ENCODE measurements around the gene TOX2. TPM values are rescaled to one million over a fixed set of nuclear protein-coding genes. Genes with fewer than 3 reads are reported as not detected.

The TOX2 gene
- total and polyA plus RNA-seq, 5 donors from 2014 or later: 2.0 to 9.2 (median 3.4) TPM

DNA sequence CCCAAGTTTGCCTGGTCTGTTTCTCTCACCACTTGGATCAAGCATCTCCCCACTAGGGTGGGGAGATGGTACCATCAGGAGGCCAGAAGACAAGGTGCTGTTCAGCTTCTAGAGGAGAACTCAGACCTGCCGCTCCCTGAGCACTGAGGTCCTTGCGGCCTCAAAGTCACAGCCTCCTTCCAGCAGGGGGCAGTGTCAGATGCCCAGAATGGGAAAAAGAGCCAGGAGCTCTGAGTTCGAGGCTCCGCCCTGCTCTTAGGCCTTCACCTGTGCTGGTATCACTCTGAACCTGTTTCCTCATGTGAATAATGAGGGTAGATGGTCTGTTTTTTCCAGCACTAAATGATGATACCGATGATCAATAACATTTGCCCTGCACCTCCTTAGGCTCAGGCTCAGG, 68.7 kb downstream of the TOX2 start:
- Histone ChIP-seq H3K4me3 (ENCODE audit: low read depth, low read length) (no peak overlapping the region), H3K4me1 (ENCODE audit: control insufficient read depth, insufficient read depth, low read length, poor library complexity, severe bottlenecking) (no peaks in the 10 kb centered on the region), H3K27me3 (ENCODE audit: control insufficient read depth, insufficient read depth, low read length) (no peaks in the 10 kb centered on the region), H3K36me3 (ENCODE audit: control insufficient read depth, insufficient read depth, low read length) (no peaks in the 10 kb centered on the region), H3K9me3 (ENCODE audit: control insufficient read depth in 2 of 2, low read length in 2 of 2) (no peaks in the 10 kb centered on the region), H3K27ac (ENCODE audit: insufficient read depth, low read length, poor library complexity, severe bottlenecking) (no peak overlapping the region)
- H3K9me3 Mint-ChIP-seq: peaks cover 0 to 1% (median 0%) of the 10 kb centered on the region in 7 donors
- H3K36me3 Mint-ChIP-seq: no peaks in the 10 kb centered on the region
- H3K4me3 Mint-ChIP-seq: no peak overlapping the region
- H3K27ac Mint-ChIP-seq: no peak overlapping the region
- H3K27me3 Mint-ChIP-seq: no peaks in the 10 kb centered on the region
- H3K4me1 Mint-ChIP-seq: peaks cover 5 to 23% (median 10%) of the 10 kb centered on the region in 4 donors
- ATAC-seq (ENCODE audit: low read depth in 2 of 2) (no peak), DNase-seq (peak in 1 of 3 donors; percentile 33)

DNA sequence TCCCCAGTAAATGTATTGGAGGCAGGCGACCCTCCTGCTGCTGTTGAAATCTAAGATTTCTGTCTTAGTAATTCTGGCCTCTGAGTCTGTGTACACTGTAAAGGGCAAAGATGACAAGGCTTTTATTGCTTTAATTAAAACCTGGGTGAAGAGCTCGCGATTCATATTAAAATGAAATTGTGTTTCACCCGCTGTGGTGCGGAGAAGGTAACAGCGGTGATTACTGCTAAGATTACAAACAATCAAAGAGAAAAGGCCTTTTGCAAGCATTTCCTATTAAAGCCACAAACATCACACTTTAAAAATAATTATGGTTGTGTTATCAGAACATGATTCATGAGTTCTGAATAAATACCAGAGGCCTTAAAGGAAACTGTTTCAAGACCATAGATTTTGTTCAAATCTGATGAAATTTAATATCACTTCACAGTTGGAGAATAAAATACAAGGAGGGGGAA, 69.3 kb downstream of the TOX2 start:
- ATAC-seq (ENCODE audit: low read depth in 2 of 2) (no peak), DNase-seq (no peak)
- Histone ChIP-seq H3K27ac (ENCODE audit: insufficient read depth, low read length, poor library complexity, severe bottlenecking) (no peak overlapping the region), H3K36me3 (ENCODE audit: control insufficient read depth, insufficient read depth, low read length) (no peaks in the 10 kb centered on the region), H3K27me3 (ENCODE audit: control insufficient read depth, insufficient read depth, low read length) (no peaks in the 10 kb centered on the region), H3K4me3 (ENCODE audit: low read depth, low read length) (no peak overlapping the region), H3K9me3 (ENCODE audit: control insufficient read depth in 2 of 2, low read length in 2 of 2) (no peaks in the 10 kb centered on the region), H3K4me1 (ENCODE audit: control insufficient read depth, insufficient read depth, low read length, poor library complexity, severe bottlenecking) (no peaks in the 10 kb centered on the region)
- Mint-ChIP-seq H3K27me3 (no peaks in the 10 kb centered on the region), H3K9me3 (peaks cover 0 to 1% (median 0%) of the 10 kb centered on the region in 7 donors), H3K27ac (peak overlapping the region in 1 of 3 donors; percentile 17), H3K36me3 (no peaks in the 10 kb centered on the region), H3K4me3 (no peak overlapping the region), H3K4me1 (peaks cover 4 to 26% (median 13%) of the 10 kb centered on the region in 4 donors)

DNA sequence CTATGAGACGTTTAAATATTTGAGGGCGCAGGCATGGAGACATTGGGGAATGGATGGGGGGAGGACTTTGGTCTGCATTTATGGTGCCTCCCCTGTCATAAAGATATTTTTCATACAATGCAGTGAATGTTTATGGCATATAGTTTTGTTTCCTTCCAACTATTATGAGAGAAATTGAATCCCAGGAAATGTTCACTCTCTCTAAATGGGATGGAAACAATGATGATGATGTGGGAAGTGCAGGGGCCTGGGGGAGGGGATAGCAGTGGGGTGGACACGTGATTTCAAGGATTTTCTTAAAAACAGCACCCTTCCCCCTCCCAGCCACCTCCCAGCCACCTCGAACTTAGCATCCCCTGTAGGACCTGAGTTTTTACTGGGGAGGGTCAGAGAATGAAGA, 69.9 kb downstream of the TOX2 start:
- no peaks in the 10 kb centered on the region for H3K27me3 ChIP-seq (ENCODE audit: control insufficient read depth, insufficient read depth, low read length)
- no peak for ATAC-seq (ENCODE audit: low read depth in 2 of 2)
- no peak overlapping the region for H3K27ac Mint-ChIP-seq
- no peaks in the 10 kb centered on the region for H3K27me3 Mint-ChIP-seq
- H3K4me3 ChIP-seq (ENCODE audit: low read depth, low read length): no peak overlapping the region
- peaks cover 0 to 1% (median 0%) of the 10 kb centered on the region in 7 donors for H3K9me3 Mint-ChIP-seq
- no peak overlapping the region for H3K27ac ChIP-seq (ENCODE audit: insufficient read depth, low read length, poor library complexity, severe bottlenecking)
- H3K4me3 Mint-ChIP-seq: no peak overlapping the region
- no peaks in the 10 kb centered on the region for H3K4me1 ChIP-seq (ENCODE audit: control insufficient read depth, insufficient read depth, low read length, poor library complexity, severe bottlenecking)
- H3K9me3 ChIP-seq (ENCODE audit: control insufficient read depth in 2 of 2, low read length in 2 of 2): no peaks in the 10 kb centered on the region
- H3K36me3 Mint-ChIP-seq: no peaks in the 10 kb centered on the region
- DNase-seq: no peak
- H3K36me3 ChIP-seq (ENCODE audit: control insufficient read depth, insufficient read depth, low read length): no peaks in the 10 kb centered on the region
- H3K4me1 Mint-ChIP-seq: peaks cover 0 to 26% (median 13%) of the 10 kb centered on the region in 4 donors

DNA sequence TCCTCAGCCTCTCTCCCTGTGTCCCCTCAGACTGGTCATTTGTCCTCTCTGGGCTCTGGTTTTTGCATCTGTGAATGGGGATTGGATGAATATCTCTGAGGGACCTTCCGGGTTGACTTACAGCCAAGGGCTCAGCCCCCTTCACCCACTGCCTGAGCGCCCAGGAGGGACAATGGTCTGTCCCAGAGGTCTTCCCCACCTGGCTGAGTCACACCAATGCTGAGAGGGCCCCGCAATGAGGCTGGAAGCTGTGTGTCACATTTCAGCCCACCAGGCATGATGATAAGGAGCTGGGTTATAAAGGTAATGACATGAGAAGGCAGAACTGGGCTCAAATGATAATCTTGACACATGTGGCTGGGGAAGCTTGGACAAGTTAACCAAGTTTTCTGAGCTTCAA, 70.5 kb downstream of the TOX2 start:
- Histone ChIP-seq H3K27ac (ENCODE audit: insufficient read depth, low read length, poor library complexity, severe bottlenecking) (no peak overlapping the region), H3K27me3 (ENCODE audit: control insufficient read depth, insufficient read depth, low read length) (no peaks in the 10 kb centered on the region), H3K4me3 (ENCODE audit: low read depth, low read length) (no peak overlapping the region), H3K9me3 (ENCODE audit: control insufficient read depth in 2 of 2, low read length in 2 of 2) (no peaks in the 10 kb centered on the region), H3K36me3 (ENCODE audit: control insufficient read depth, insufficient read depth, low read length) (no peaks in the 10 kb centered on the region), H3K4me1 (ENCODE audit: control insufficient read depth, insufficient read depth, low read length, poor library complexity, severe bottlenecking) (no peaks in the 10 kb centered on the region)
- peaks cover 0 to 4% (median 0%) of the 10 kb centered on the region in 7 donors for H3K9me3 Mint-ChIP-seq
- ATAC-seq (ENCODE audit: low read depth in 2 of 2) (no peak), DNase-seq (no peak)
- H3K4me1 Mint-ChIP-seq: peaks cover 0 to 26% (median 13%) of the 10 kb centered on the region in 4 donors
- H3K4me3 Mint-ChIP-seq: no peak overlapping the region
- H3K27ac Mint-ChIP-seq: peak overlapping the region in 1 of 3 donors; percentile 62
- no peaks in the 10 kb centered on the region for H3K27me3 Mint-ChIP-seq
- H3K36me3 Mint-ChIP-seq: no peaks in the 10 kb centered on the region

DNA sequence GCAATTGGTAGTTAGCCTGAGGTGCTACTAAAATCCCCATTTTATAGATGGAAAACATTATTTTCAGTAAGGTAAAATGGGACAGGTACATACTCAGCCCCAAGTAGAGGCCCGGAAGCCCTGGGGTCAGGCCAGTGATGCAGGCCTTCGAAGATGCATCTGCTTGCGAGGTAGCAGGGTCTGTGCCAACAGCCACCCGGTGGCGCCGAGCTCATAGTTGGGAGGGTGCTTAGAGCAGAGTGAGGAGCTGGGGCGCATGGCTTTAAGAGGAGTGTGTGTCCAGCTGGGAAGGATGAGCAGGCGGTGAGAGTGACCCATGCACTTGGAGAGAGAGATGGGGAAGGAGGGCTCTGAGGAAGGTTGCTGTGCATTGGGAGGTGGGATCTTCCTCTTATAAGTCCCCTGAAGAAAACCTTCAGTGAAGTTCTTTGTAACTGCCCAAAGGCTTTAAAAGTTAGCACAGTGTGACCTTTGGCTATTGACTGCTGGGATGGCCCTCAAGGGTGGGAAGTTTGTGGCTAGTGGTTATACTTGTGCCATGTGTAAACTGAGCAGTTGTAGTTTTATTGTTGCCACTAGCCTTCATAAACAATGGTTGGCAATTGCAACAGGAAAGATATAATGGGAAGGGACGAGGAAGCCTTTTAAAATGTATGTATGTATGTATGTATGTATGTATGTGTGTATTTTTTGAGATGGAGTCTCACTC, 71.1 kb downstream of the TOX2 start:
- Histone ChIP-seq H3K36me3 (ENCODE audit: control insufficient read depth, insufficient read depth, low read length) (no peaks in the 10 kb centered on the region), H3K4me1 (ENCODE audit: control insufficient read depth, insufficient read depth, low read length, poor library complexity, severe bottlenecking) (no peaks in the 10 kb centered on the region), H3K4me3 (ENCODE audit: low read depth, low read length) (no peak overlapping the region), H3K27ac (ENCODE audit: insufficient read depth, low read length, poor library complexity, severe bottlenecking) (no peak overlapping the region), H3K9me3 (ENCODE audit: control insufficient read depth in 2 of 2, low read length in 2 of 2) (no peaks in the 10 kb centered on the region), H3K27me3 (ENCODE audit: control insufficient read depth, insufficient read depth, low read length) (no peaks in the 10 kb centered on the region)
- ATAC-seq (ENCODE audit: low read depth in 2 of 2) (no peak), DNase-seq (no peak)
- Mint-ChIP-seq H3K27ac (peak overlapping the region in 2 of 3 donors; percentile 44 to 62), H3K36me3 (no peaks in the 10 kb centered on the region), H3K4me1 (peaks cover 0 to 26% (median 13%) of the 10 kb centered on the region in 4 donors), H3K4me3 (no peak overlapping the region), H3K27me3 (no peaks in the 10 kb centered on the region), H3K9me3 (peaks cover 0 to 4% (median 0%) of the 10 kb centered on the region in 7 donors)

DNA sequence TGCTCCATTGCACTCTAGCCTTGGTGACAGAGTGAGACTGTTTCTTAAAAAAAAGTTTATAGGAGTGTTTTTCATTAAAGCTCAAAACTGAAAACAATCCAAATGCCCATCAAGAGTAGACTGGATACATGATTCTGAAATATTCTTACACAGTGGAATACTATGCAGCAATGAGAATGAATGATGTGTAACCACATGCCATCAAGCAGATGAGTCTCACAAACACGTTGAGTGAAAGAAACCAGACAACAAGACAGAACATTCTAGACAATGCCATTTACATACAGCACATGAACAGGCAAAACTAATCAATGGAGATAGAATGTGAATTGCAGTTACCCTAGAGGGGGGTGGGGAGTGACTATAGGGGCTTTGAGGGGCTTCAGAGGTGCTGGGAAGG, 72.4 kb downstream of the TOX2 start:
- H3K4me3 Mint-ChIP-seq: no peak overlapping the region
- H3K4me3 ChIP-seq (ENCODE audit: low read depth, low read length): no peak overlapping the region
- DNase-seq: no peak
- H3K4me1 Mint-ChIP-seq: peaks cover 0 to 22% (median 9%) of the 10 kb centered on the region in 4 donors
- H3K27ac Mint-ChIP-seq: peak overlapping the region in 2 of 3 donors; percentile 0 to 72
- H3K9me3 ChIP-seq (ENCODE audit: control insufficient read depth in 2 of 2, low read length in 2 of 2): no peaks in the 10 kb centered on the region
- no peaks in the 10 kb centered on the region for H3K4me1 ChIP-seq (ENCODE audit: control insufficient read depth, insufficient read depth, low read length, poor library complexity, severe bottlenecking)
- ATAC-seq (ENCODE audit: low read depth in 2 of 2): no peak
- H3K27ac ChIP-seq (ENCODE audit: insufficient read depth, low read length, poor library complexity, severe bottlenecking): no peak overlapping the region
- no peaks in the 10 kb centered on the region for H3K36me3 ChIP-seq (ENCODE audit: control insufficient read depth, insufficient read depth, low read length)
- H3K9me3 Mint-ChIP-seq: peaks cover 0 to 4% (median 0%) of the 10 kb centered on the region in 7 donors
- H3K36me3 Mint-ChIP-seq: no peaks in the 10 kb centered on the region
- H3K27me3 ChIP-seq (ENCODE audit: control insufficient read depth, insufficient read depth, low read length): no peaks in the 10 kb centered on the region
- no peaks in the 10 kb centered on the region for H3K27me3 Mint-ChIP-seq

DNA sequence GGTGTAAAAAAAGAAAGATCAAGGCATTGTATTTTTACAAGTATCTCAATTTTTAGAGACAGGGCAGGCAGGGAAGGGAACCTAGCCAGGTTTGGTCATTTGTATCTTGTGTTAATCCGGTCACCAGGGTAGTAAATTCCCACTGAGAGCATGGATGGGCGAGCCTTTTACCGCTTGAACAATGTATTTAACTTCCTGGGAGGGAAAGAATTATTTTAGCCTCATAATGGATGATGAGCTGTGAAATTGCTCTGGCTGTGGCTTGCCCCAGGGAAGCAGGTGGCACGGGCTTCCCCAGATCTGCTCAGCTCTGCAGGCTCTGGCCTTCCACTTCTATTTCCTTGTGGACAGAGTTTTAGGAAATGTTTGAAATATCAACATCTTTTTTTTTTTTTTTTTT, 72.9 kb downstream of the TOX2 start:
- H3K4me3 Mint-ChIP-seq: no peak overlapping the region

DNA sequence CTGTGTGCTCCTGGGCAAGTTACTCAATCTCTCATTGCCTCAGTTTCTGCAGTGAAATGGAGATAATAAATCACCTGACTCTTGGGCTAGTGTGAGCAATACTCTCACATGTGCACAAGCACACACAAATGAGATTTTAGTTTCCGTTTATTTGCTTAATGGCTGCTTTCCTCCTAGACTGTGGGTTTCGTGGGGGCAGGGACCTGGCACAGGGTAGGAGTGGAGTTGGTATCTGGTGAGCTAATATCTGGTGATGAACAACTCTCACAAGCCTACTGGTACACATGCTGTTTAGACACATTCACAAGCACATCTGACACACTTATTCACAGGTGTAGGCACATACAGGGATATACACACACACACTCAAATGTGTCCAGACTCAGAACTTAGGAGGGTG, 73.8 kb downstream of the TOX2 start:
- Histone ChIP-seq H3K27ac (ENCODE audit: insufficient read depth, low read length, poor library complexity, severe bottlenecking) (no peak overlapping the region), H3K36me3 (ENCODE audit: control insufficient read depth, insufficient read depth, low read length) (no peaks in the 10 kb centered on the region), H3K27me3 (ENCODE audit: control insufficient read depth, insufficient read depth, low read length) (no peaks in the 10 kb centered on the region), H3K9me3 (ENCODE audit: control insufficient read depth in 2 of 2, low read length in 2 of 2) (no peaks in the 10 kb centered on the region), H3K4me3 (ENCODE audit: low read depth, low read length) (no peak overlapping the region), H3K4me1 (ENCODE audit: control insufficient read depth, insufficient read depth, low read length, poor library complexity, severe bottlenecking) (no peaks in the 10 kb centered on the region)
- H3K27me3 Mint-ChIP-seq: no peaks in the 10 kb centered on the region
- peak overlapping the region in 1 of 3 donors; percentile 62 for H3K27ac Mint-ChIP-seq
- no peaks in the 10 kb centered on the region for H3K36me3 Mint-ChIP-seq
- DNase-seq (peak in 1 of 3 donors; percentile 18), ATAC-seq (ENCODE audit: low read depth in 2 of 2) (no peak)
- H3K4me3 Mint-ChIP-seq: no peak overlapping the region
- peaks cover 0 to 22% (median 6%) of the 10 kb centered on the region in 4 donors for H3K4me1 Mint-ChIP-seq
- H3K9me3 Mint-ChIP-seq: peaks cover 0 to 4% (median 0%) of the 10 kb centered on the region in 7 donors

More for the DNA sequence above, 72.9 kb downstream of the TOX2 start:
- Mint-ChIP-seq H3K27ac (peak overlapping the region in 1 of 3 donors; percentile 0), H3K9me3 (peaks cover 0 to 4% (median 0%) of the 10 kb centered on the region in 7 donors), H3K36me3 (no peaks in the 10 kb centered on the region), H3K4me1 (peaks cover 0 to 22% (median 7%) of the 10 kb centered on the region in 4 donors), H3K27me3 (no peaks in the 10 kb centered on the region)
- no peak for DNase-seq
- H3K9me3 ChIP-seq (ENCODE audit: control insufficient read depth in 2 of 2, low read length in 2 of 2): no peaks in the 10 kb centered on the region
- H3K36me3 ChIP-seq (ENCODE audit: control insufficient read depth, insufficient read depth, low read length): no peaks in the 10 kb centered on the region
- no peak overlapping the region for H3K4me3 ChIP-seq (ENCODE audit: low read depth, low read length)
- H3K4me1 ChIP-seq (ENCODE audit: control insufficient read depth, insufficient read depth, low read length, poor library complexity, severe bottlenecking): no peaks in the 10 kb centered on the region
- H3K27me3 ChIP-seq (ENCODE audit: control insufficient read depth, insufficient read depth, low read length): no peaks in the 10 kb centered on the region
- ATAC-seq (ENCODE audit: low read depth in 2 of 2): no peak
- H3K27ac ChIP-seq (ENCODE audit: insufficient read depth, low read length, poor library complexity, severe bottlenecking): no peak overlapping the region
